Measurements from ENCODE around the gene HSH2D.
A peak's percentile ranks its signal among the peaks of the same experiment; 100 is the strongest.
"Not testable (repeated sequence)": the region's sequence is repeated elsewhere in the genome, so short reads cannot be mapped to it uniquely, and the experiment has no call there.

Gene HSH2D

GRCh38 chr19:16143399-16144215, at the start of gene HSH2D:
Gene HSH2D (plus strand): TSS chr19:16143685. CDS start chr19:16148751, 5,066 bp downstream.
- DNase-seq (ENCODE audit: low spot score): peak; percentile 80

GRCh38 chr19:16094360-16095070, 49.0 kb upstream of the HSH2D start:
- DNase-seq (ENCODE audit: low spot score): no peak

GRCh38 chr19:16095071-16095571, 48.4 kb upstream of the HSH2D start:
- DNase-seq (ENCODE audit: low spot score): no peak

- no peak for DNase-seq (ENCODE audit: low spot score)
Measured at GRCh38 chr19:16096280-16096855, 47.1 kb upstream of the HSH2D start.

GRCh38 chr19:16098416-16098768, 45.1 kb upstream of the HSH2D start:
- DNase-seq (ENCODE audit: low spot score): no peak

- no peak for DNase-seq (ENCODE audit: low spot score)
Measured at GRCh38 chr19:16098821-16099220, 44.7 kb upstream of the HSH2D start.

- DNase-seq (ENCODE audit: low spot score): not testable (repeated sequence)
Measured at GRCh38 chr19:16099314-16099965, 44.0 kb upstream of the HSH2D start.

GRCh38 chr19:16100524-16100923, 43.0 kb upstream of the HSH2D start:
- no peak for DNase-seq (ENCODE audit: low spot score)

GRCh38 chr19:16104722-16105121, 38.8 kb upstream of the HSH2D start:
- DNase-seq (ENCODE audit: low spot score): no peak

GRCh38 chr19:16106121-16106520, 37.4 kb upstream of the HSH2D start:
- no peak for DNase-seq (ENCODE audit: low spot score)

- peak; percentile 99 for DNase-seq (ENCODE audit: low spot score)
Measured at GRCh38 chr19:16111160-16111908, 32.2 kb upstream of the HSH2D start, which contains the start of gene RAB8A. Gene RAB8A (plus strand): TSS chr19:16111889. CDS start chr19:16111902, 13 bp downstream.

GRCh38 chr19:16111909-16112752, 31.4 kb upstream of the HSH2D start:
- DNase-seq (ENCODE audit: low spot score): no peak

GRCh38 chr19:16112778-16113177, 30.7 kb upstream of the HSH2D start:
- DNase-seq (ENCODE audit: low spot score): no peak

GRCh38 chr19:16113727-16114126, 29.8 kb upstream of the HSH2D start:
- DNase-seq (ENCODE audit: low spot score): no peak

- no peak for DNase-seq (ENCODE audit: low spot score)
Measured at GRCh38 chr19:16115301-16116039, 28.0 kb upstream of the HSH2D start.

GRCh38 chr19:16116067-16116466, 27.4 kb upstream of the HSH2D start:
- no peak for DNase-seq (ENCODE audit: low spot score)

- DNase-seq (ENCODE audit: low spot score): no peak
Measured at GRCh38 chr19:16117594-16118033, 25.9 kb upstream of the HSH2D start.

- peak; percentile 31 for DNase-seq (ENCODE audit: low spot score)
Measured at GRCh38 chr19:16118489-16119033, 24.9 kb upstream of the HSH2D start.

GRCh38 chr19:16119075-16119857, 24.2 kb upstream of the HSH2D start:
- peak; percentile 67 for DNase-seq (ENCODE audit: low spot score)

All from CD4-positive, alpha-beta T cell treated with Interleukin-2 at 100 ng/mL for 4 hours (primary cell).